NOMO-1 treated with dmso at 0.1 percent for 144 hours (cell line): Measurements from ENCODE around the gene KIAA0825.
"Not testable (repeated sequence)": the region's sequence is repeated elsewhere in the genome, so short reads cannot be mapped to it uniquely, and the experiment has no call there.

Experiments used
- DNase-seq: peaks from one replicate; lab custom pipeline; 2025; ENCODE audit not compliant: unreplicated experiment; lab: John Stamatoyannopoulos, UW

Gene KIAA0825

GRCh38 chr5:94376672-94377345 lies 241.6 kb downstream of the KIAA0825 start:
- peak; percentile 85 for DNase-seq

GRCh38 chr5:94375801-94376200 lies 242.6 kb downstream of the KIAA0825 start:
- no peak for DNase-seq

- DNase-seq = no peak
Measured at GRCh38 chr5:94374336-94374735, 244.1 kb downstream of the KIAA0825 start.

- DNase-seq = no peak
Measured at GRCh38 chr5:94367900-94368299, 250.5 kb downstream of the KIAA0825 start.

GRCh38 chr5:94366811-94367210 lies 251.6 kb downstream of the KIAA0825 start:
- DNase-seq = no peak

- no peak for DNase-seq
Measured at GRCh38 chr5:94362857-94363256, 255.5 kb downstream of the KIAA0825 start.

- no peak for DNase-seq
Measured at GRCh38 chr5:94361832-94362796, 256.3 kb downstream of the KIAA0825 start.

GRCh38 chr5:94361161-94361560 lies 257.2 kb downstream of the KIAA0825 start:
- no peak for DNase-seq

GRCh38 chr5:94360382-94361130 lies 257.8 kb downstream of the KIAA0825 start:
- no peak for DNase-seq

GRCh38 chr5:94359880-94360279 lies 258.5 kb downstream of the KIAA0825 start:
- DNase-seq = no peak

- DNase-seq = no peak
Measured at GRCh38 chr5:94355811-94356210, 262.6 kb downstream of the KIAA0825 start.

GRCh38 chr5:94354837-94355485 lies 263.4 kb downstream of the KIAA0825 start:
- DNase-seq = not testable (repeated sequence)

- DNase-seq = no peak
Measured at GRCh38 chr5:94353605-94354004, 264.8 kb downstream of the KIAA0825 start.

- no peak for DNase-seq
Measured at GRCh38 chr5:94347130-94347529, 271.3 kb downstream of the KIAA0825 start.

GRCh38 chr5:94345257-94345656 lies 273.1 kb downstream of the KIAA0825 start:
- no peak for DNase-seq

- no peak for DNase-seq
Measured at GRCh38 chr5:94337617-94338016, 280.8 kb downstream of the KIAA0825 start.

GRCh38 chr5:94335936-94336335 lies 282.5 kb downstream of the KIAA0825 start:
- no peak for DNase-seq

GRCh38 chr5:94329115-94329514 lies 289.3 kb downstream of the KIAA0825 start:
- no peak for DNase-seq

- DNase-seq = no peak
Measured at GRCh38 chr5:94326586-94326985, 291.8 kb downstream of the KIAA0825 start.

- DNase-seq = no peak
Measured at GRCh38 chr5:94316916-94317838, 301.2 kb downstream of the KIAA0825 start.
